Astrocyte (in vitro differentiated cells and primary cell): Measurements from ENCODE around the gene BCL3. TPM values are rescaled to one million over a fixed set of nuclear protein-coding genes. Genes with fewer than 3 reads are reported as not detected.

Experiments
- DNase-seq: peaks from one replicate; pipeline ENCODE4 v3.0.0-alpha.2; 2010; ENCODE audit warnings: low read depth
- FAIRE-seq: peaks from 2 replicates; lab custom pipeline; 2011; peaks lifted over from hg19 to GRCh38; lab: Jason Lieb, UNC
- H2AFZ ChIP-seq: 2 replicates; pipeline ENCODE4 v1.6.0; 2012; ENCODE audit warnings: low read depth, low read length, inconsistent platforms
- H3K27ac ChIP-seq: 2 replicates; pipeline ENCODE4 v1.5.1; 2011; ENCODE audit warnings: low read depth, low read length, inconsistent platforms
- H3K27me3 ChIP-seq: 2 replicates; pipeline ENCODE4 v1.6.0; 2011; ENCODE audit warnings: low read length, inconsistent platforms; ENCODE audit not compliant: insufficient read depth
- H3K36me3 ChIP-seq: 2 replicates; pipeline ENCODE4 v1.5.1; 2011; ENCODE audit warnings: low read length, inconsistent platforms; ENCODE audit not compliant: insufficient read depth
- H3K4me1 ChIP-seq: 2 replicates; pipeline ENCODE4 v1.5.1; 2011; ENCODE audit warnings: low read length, inconsistent platforms; ENCODE audit not compliant: insufficient read depth
- H3K4me2 ChIP-seq: 2 replicates; pipeline ENCODE4 v1.6.0; 2012; ENCODE audit warnings: low read length, inconsistent platforms
- H3K4me3 ChIP-seq: 2 replicates; pipeline ENCODE4 v1.5.1; 2011; ENCODE audit warnings: low read depth, mild to moderate bottlenecking, low read length, inconsistent platforms; ENCODE audit not compliant: insufficient read depth
- H3K79me2 ChIP-seq: 2 replicates; pipeline ENCODE4 v1.6.0; 2012; ENCODE audit warnings: mild to moderate bottlenecking, low read length, inconsistent platforms; ENCODE audit not compliant: insufficient read depth
- H3K9ac ChIP-seq: 2 replicates; pipeline ENCODE4 v1.6.0; 2012; ENCODE audit warnings: mild to moderate bottlenecking, low read length, inconsistent platforms
- H3K9me3 ChIP-seq: 2 replicates; pipeline ENCODE4 v1.5.1; 2012; ENCODE audit warnings: low read depth, mild to moderate bottlenecking, low read length, inconsistent platforms; ENCODE audit not compliant: insufficient read depth
- H4K20me1 ChIP-seq: 2 replicates; pipeline ENCODE4 v1.6.0; 2012; ENCODE audit warnings: low read length, inconsistent platforms; ENCODE audit not compliant: insufficient read depth
- H3K27ac Mint-ChIP-seq: one replicate; pipeline ENCODE4 v1.8.0; 2021; ENCODE audit warnings: mild to moderate bottlenecking, mixed read lengths; ENCODE audit not compliant: unreplicated experiment
- H3K27me3 Mint-ChIP-seq: one replicate; pipeline ENCODE4 v1.8.0; 2021; ENCODE audit warnings: low read depth, mixed read lengths; ENCODE audit not compliant: unreplicated experiment
- H3K36me3 Mint-ChIP-seq: one replicate; pipeline ENCODE4 v1.8.0; 2021; ENCODE audit warnings: low read depth, mixed read lengths; ENCODE audit not compliant: unreplicated experiment
- H3K4me1 Mint-ChIP-seq: one replicate; pipeline ENCODE4 v1.8.0; 2021; ENCODE audit warnings: low read depth, mixed read lengths; ENCODE audit not compliant: unreplicated experiment
- H3K4me3 Mint-ChIP-seq: one replicate; pipeline ENCODE4 v1.8.0; 2021; ENCODE audit warnings: mild to moderate bottlenecking, moderate library complexity, mixed read lengths; ENCODE audit not compliant: unreplicated experiment
- H3K9me3 Mint-ChIP-seq: one replicate; pipeline ENCODE4 v1.8.0; 2021; ENCODE audit warnings: mild to moderate bottlenecking, mixed read lengths; ENCODE audit not compliant: unreplicated experiment
- EZH2 ChIP-seq: IDR thresholded peaks from 2 replicates; pipeline ENCODE4 v1.6.1; 2012; ENCODE audit warnings: mild to moderate bottlenecking, low read length, inconsistent platforms; ENCODE audit not compliant: insufficient read depth
- total RNA-seq: library from RNA; stranded (reverse); gene quantifications from 2 replicates; pipeline ENCODE4 v1.2.1, GENCODE V29; 2021
- TF ChIP-seq, protein P1 (sequence below): IDR thresholded peaks from 2 replicates; pipeline ENCODE4 v1.5.1; 2011; ENCODE audit warnings: low read depth, mild to moderate bottlenecking, inconsistent platforms, low read length, moderate library complexity; ENCODE audit not compliant: insufficient read depth

BCL3 gene
- total RNA-seq, 1 donor from 2014 or later: 17.3 TPM

DNA sequence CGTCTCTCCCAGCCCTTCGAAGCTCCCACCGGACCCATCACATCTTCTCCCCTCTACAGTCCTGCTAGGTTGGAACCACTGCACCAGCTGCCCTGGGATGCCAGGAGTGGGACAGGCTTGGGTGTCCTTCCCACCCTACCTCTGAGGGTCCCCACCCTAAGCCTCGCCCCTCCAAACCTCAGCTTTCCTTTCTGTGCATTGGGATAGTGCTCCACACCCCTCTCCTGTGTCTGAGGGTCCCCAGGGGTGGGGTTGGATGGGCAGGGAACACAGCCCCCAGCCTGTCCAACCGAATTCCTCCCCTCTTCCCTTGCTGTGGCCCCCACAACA is 1.9 kb upstream of the BCL3 start:
- H3K9me3 Mint-ChIP-seq: no peaks in the 10 kb centered on the region
- Histone ChIP-seq H3K27me3 (no peaks in the 10 kb centered on the region), H3K36me3 (no peaks in the 10 kb centered on the region), H3K4me2 (peak overlapping the region; percentile 99), H3K4me1 (peaks cover 36% of the 10 kb centered on the region), H3K4me3 (no peak overlapping the region), H2AFZ (no peak overlapping the region), H3K27ac (no peak overlapping the region), H3K9me3 (no peaks in the 10 kb centered on the region), H4K20me1 (peaks cover 24% of the 10 kb centered on the region), H3K79me2 (peaks cover 26% of the 10 kb centered on the region), H3K9ac (peak overlapping the region; percentile 71)
- DNase-seq (no peak), FAIRE-seq (no peak)
- H3K36me3 Mint-ChIP-seq: peaks cover 11% of the 10 kb centered on the region
- H3K27ac Mint-ChIP-seq: peak overlapping the region; percentile 53
- peaks cover 23% of the 10 kb centered on the region for H3K4me1 Mint-ChIP-seq
- no peak for TF ChIP-seq EZH2
- TF ChIP-seq, protein P1, sequence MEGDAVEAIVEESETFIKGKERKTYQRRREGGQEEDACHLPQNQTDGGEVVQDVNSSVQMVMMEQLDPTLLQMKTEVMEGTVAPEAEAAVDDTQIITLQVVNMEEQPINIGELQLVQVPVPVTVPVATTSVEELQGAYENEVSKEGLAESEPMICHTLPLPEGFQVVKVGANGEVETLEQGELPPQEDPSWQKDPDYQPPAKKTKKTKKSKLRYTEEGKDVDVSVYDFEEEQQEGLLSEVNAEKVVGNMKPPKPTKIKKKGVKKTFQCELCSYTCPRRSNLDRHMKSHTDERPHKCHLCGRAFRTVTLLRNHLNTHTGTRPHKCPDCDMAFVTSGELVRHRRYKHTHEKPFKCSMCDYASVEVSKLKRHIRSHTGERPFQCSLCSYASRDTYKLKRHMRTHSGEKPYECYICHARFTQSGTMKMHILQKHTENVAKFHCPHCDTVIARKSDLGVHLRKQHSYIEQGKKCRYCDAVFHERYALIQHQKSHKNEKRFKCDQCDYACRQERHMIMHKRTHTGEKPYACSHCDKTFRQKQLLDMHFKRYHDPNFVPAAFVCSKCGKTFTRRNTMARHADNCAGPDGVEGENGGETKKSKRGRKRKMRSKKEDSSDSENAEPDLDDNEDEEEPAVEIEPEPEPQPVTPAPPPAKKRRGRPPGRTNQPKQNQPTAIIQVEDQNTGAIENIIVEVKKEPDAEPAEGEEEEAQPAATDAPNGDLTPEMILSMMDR: no peak
- peaks cover 12% of the 10 kb centered on the region for H3K27me3 Mint-ChIP-seq
- peak overlapping the region; percentile 75 for H3K4me3 Mint-ChIP-seq

DNA sequence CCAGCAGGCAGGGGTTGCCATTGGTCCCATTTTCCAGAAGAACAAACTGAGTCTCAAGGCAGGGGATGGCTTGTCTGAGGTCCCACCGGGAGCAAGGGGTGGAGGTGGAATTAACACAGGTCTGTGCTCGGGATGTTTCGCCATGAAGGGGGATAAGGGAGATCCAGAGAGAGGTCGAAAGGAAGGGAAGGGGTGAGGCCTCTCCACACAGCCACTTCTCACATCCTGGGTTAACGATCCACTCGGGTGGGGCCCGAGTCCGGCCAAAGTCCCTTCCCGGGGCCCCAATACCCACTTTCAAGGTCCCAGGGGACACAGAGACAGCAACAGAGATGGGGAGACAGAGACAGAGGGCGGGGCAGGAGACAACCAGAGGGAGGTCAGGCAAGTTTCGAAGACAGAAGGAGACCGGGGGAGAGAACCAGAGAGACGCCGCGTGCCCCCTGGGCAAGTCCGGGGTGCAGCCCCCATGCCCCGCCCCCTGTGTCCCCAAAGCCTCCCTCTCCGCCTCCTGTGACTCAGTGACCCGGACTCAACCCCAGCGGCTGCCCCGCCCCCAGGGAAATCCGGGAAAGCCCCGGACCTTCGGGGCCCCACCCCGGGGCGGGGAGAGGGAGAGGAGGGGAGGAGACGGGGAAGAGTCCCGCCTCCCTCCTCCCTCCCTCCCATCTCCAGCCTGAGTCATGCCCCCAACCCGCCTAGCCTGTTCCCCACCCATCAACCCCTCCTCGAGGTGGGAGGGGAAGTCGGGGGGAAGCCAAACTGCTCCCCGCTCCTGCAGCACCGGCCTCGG is 1.4 kb upstream of the BCL3 start:
- peaks cover 12% of the 10 kb centered on the region for H3K27me3 Mint-ChIP-seq
- TF ChIP-seq EZH2: no peak
- TF ChIP-seq, protein P1: no peak
- peaks cover 11% of the 10 kb centered on the region for H3K36me3 Mint-ChIP-seq
- no peaks in the 10 kb centered on the region for H3K9me3 Mint-ChIP-seq
- no peaks in the 10 kb centered on the region for H3K9me3 ChIP-seq
- peaks cover 26% of the 10 kb centered on the region for H3K79me2 ChIP-seq
- peak overlapping the region; percentile 47 for H3K27ac Mint-ChIP-seq
- peak overlapping the region; percentile 90 for H3K9ac ChIP-seq
- peaks cover 33% of the 10 kb centered on the region for H3K4me1 ChIP-seq
- peak overlapping the region; percentile 86 for H3K27ac ChIP-seq
- H3K4me2 ChIP-seq: peak overlapping the region; percentile 99
- peaks cover 26% of the 10 kb centered on the region for H4K20me1 ChIP-seq
- H3K4me3 Mint-ChIP-seq: peak overlapping the region; percentile 86
- no peaks in the 10 kb centered on the region for H3K27me3 ChIP-seq
- no peaks in the 10 kb centered on the region for H3K36me3 ChIP-seq
- DNase-seq (peak; percentile 90), FAIRE-seq (peak; percentile 43)
- peak overlapping the region; percentile 50 for H2AFZ ChIP-seq
- H3K4me3 ChIP-seq: peak overlapping the region; percentile 58
- H3K4me1 Mint-ChIP-seq: peaks cover 22% of the 10 kb centered on the region
